NOMO-1 treated with dmso at 0.1 percent for 144 hours (cell line): ENCODE results near the gene CLEC16A.

ENCODE experiments used
- DNase-seq: peaks from one replicate; lab custom pipeline; 2025; ENCODE audit not compliant: unreplicated experiment; lab: John Stamatoyannopoulos, UW

CLEC16A gene

DNA sequence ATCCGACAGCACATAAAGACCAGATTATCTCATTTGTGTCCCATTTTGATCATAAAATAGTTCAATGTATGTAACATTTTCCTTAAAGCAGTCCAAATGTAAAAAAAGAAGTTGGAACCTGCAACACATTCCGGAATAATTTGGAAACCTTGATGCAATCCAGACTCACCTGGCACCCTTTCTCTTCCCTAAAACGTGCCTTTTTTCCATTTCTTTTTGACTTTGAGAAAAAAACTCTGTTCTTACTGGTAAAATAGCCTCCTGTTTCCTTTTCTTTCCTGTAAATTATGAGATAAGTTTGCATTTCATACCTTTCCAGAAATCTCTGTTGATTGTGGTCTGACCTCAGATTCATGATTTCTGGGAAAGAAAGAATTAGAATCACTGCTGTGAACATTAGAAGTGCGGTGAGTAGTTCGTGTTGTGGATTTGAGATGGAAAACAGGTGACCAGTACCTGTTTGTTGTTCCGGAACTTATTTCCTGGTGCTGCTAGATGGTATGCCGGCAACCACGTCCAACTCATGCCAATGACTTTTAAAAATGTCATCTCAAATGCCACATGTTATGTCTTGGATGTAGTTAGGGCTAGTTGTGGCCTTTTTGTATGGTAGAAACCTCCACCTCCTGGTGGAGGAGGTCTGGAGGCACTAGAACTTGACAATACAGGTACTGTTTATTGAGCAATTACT lies 203.5 kb downstream of the CLEC16A start:
- no peak for DNase-seq

GRCh38 chr16:11149011-11149616 lies 204.8 kb downstream of the CLEC16A start:
- no peak for DNase-seq

GRCh38 chr16:11150190-11150589 lies 205.8 kb downstream of the CLEC16A start:
- no peak for DNase-seq

DNA sequence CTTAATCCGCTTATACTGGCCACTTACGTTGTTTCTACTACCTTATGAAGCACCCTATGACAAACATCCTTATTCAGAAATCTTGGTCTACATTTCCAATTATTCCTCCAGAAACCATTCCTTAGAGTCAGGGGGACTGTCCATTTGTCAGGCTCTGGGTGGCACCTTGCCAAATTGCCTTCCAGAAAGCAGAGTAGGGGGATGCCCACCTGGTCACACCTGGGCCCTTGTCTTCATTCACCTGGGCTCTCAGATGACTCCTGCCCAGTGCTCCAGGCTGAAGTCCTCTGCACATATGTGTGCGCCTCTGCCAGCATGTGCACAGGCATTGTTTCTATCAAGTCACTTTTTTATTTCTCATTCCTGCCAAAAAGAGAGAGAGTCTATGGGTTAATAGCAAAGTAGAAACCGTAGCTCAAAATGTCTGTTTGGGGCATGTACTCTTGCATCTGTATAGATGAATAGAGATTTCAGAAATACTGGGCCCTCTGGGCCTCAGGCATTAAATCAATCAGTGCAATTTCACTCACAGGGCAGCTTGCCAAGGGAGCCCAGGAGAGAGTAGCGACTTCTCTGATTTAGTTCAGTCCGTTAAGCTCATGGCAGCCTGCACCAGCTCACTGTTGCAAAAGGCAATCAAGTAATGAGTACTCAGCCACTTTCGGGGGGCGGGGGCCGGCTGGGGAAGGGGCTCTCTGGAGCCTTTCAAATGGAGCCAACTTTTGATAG lies 207.0 kb downstream of the CLEC16A start:
- no peak for DNase-seq

GRCh38 chr16:11151885-11152629 lies 207.7 kb downstream of the CLEC16A start:
- DNase-seq: no peak

DNA sequence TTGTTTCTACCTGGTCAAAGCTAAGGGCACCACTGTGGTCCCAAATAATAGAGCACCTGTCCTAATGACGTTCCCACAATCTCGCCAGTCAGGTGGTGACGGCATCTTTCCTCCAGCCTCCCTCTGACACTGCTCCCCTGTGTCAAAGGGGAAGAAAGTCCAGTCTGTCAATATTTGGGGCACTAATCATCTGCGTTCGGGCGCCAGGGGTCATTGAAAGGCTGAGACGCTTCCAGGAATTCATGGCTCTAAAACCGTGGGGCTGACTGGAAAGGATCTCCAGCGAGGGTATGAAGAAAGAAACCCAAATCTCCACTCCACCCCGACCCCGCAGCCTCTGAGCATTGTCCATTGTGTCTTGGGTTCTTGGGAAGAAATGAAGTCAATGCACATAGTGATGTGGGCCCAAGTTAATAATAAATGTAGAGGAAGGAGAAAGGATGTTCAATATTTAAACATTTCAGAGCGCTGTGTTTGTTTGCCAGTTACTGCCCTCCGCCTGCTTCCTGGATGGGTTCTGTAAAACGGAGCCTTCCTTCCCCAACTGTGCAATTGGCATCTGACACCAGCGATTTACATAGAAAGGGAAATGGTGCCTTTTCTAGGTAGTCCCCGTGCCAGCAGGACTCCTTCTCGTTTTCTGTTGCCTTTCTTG lies 208.4 kb downstream of the CLEC16A start:
- DNase-seq: peak; percentile 15

- no peak for DNase-seq
Observed at GRCh38 chr16:11155284-11155806, 211.0 kb downstream of the CLEC16A start.

GRCh38 chr16:11156401-11156800 lies 212.0 kb downstream of the CLEC16A start:
- DNase-seq: no peak

DNA sequence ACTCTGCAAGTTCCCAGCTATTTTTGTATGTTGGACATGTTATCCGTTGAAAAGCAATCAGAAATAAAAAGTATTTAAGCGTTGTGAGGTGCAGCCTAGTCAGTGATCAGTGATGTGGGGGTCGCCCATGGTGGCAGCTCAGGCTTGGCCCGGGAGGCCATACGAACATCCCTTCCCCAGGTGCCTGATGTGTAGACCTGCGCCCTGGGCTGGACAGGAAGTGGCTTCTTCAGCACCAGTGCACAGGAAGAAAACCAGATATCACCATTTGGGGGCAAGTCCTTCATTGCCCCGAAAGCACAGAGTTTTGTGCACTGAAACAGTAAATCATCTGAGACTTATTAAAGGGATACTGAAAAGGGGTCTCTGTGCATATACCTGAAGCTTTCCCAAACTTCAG lies 212.8 kb downstream of the CLEC16A start:
- no peak for DNase-seq

- no peak for DNase-seq
Observed at GRCh38 chr16:11158018-11158417, 213.7 kb downstream of the CLEC16A start.

DNA sequence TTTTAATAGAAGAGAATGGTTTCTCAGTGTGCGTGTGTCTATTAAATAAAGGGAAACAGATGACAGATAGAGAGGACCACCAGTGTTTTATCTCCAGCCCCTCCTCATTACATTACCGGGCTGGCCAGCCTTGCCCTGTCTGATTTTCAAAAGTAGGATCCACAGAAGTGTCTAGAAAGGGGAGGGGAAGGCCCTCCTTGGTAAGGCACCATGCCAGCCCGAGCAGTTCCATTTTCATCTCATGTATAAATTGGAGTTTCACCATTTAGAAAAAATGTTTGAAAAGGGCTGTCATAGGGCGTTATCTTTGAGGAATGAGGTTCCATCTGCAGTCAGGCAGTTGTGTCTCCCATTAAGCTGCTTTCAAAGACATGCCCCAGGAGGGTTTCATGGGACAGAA lies 214.9 kb downstream of the CLEC16A start:
- DNase-seq: no peak

DNA sequence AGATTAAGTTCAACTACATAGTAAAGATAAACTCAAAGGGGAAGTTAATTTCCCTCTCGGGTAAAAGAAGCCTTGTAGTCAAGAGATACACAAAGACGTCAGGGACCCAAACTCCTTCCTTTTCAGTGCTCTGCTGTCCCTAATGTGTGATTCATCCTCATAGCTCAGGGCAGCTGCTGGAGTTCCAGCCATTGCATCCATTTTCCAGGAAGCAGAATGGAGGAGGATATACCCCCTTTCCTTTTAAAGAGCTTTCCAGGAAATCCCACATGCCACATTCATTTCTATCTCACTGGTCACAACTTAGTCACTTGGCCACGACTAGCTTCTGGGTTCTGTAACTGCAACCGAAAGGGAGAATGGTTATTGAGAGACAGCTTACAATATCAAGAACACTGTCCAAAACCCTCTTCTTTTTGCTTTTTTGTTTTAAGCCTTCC lies 216.3 kb downstream of the CLEC16A start:
- DNase-seq: no peak

DNA sequence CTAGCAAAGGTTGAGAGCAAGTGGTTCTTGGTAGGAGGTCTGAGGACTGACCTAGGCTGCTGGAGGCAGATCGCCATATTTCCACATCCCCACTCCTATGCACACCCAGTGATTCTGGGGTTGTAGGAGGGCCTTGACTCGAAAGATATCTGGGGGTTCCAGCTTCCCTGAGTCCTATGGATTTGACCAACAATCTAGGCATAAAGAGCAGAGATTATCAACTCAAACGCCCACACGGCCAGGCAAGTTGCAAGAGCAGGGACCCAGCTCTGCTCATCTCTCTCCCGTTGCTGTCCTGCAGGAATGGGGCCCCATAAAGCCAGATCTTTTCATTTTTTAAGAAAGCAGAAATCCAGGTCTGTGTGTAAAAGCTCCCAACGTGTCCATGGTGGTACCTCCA lies 217.1 kb downstream of the CLEC16A start:
- no peak for DNase-seq

DNA sequence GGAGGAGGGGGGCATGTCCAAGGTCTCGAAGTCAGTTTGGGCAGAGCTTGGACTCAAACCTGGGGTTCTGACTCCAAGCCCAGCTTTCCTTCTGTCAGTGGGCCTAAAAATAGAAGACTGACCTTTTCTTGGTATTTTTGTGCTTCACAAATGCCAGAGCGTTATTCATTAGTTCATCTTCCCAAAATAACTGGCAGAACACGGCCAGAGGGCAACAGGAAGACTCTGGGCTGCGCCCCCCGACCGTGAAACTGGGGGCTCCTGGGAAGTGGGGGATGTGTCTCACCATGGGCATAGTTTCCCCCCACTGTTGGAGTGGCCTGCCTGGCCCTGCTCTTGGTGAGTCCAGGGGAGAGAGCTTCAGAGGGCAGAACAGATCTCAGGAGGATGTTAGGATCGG lies 217.6 kb downstream of the CLEC16A start:
- no peak for DNase-seq

- DNase-seq: no peak
Observed at GRCh38 chr16:11162586-11163268, 218.4 kb downstream of the CLEC16A start.

DNA sequence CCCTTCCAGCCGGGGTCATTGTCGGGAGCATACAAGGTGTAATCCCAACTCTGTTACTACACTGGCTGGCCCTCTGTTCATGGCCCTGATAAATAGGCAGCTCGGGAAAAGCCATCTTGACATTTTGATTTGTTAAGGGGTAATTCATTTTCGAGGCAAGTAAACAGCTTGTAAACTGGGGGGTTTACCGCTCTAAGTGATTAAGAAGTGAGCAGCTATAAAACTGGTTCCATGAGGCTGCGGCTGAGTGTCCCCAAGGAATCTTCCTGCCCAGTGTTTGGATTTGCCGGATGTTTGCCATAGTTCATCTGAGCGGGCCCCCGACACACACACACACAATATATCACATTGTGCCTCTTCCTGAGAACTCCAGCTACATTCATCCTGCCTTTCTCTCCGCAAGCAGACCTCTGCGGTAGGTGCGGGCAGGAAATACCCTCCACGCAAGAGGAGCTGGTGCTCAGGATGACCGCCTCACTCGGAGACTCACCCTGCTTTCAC lies 219.4 kb downstream of the CLEC16A start:
- no peak for DNase-seq

- no peak for DNase-seq
Observed at GRCh38 chr16:11164482-11165270, 220.3 kb downstream of the CLEC16A start.

GRCh38 chr16:11165349-11165748 lies 221.0 kb downstream of the CLEC16A start:
- no peak for DNase-seq
